ENCODE data around the gene INPP1. TPM values are rescaled to one million over a fixed set of nuclear protein-coding genes. Genes with fewer than 3 reads are reported as not detected.
"Not testable (repeated sequence)": the region's sequence is repeated elsewhere in the genome, so short reads cannot be mapped to it uniquely, and the experiment has no call there.

The INPP1 gene
- total RNA-seq, 1 donor from 2014 or later: 20.4 TPM

GRCh38 chr2:190304404-190304803, 39.0 kb upstream of the INPP1 start:
- DNase-seq (ENCODE audit: extremely low spot score in 2 of 2): no peak
- no peaks in the 10 kb centered on the region for H3K9me3 ChIP-seq
- no peak overlapping the region for H3K27ac ChIP-seq
- peaks cover 16% of the 10 kb centered on the region for H3K4me1 ChIP-seq
- no peaks in the 10 kb centered on the region for H3K27me3 ChIP-seq
- TF ChIP-seq POLR2A (IDR thresholded peaks at IDR 0.05) (no peak), CTCF (IDR thresholded peaks at IDR 0.05) (no peak), POLR2AphosphoS5 (IDR thresholded peaks at IDR 0.05; ENCODE audit: insufficient read depth in 1 of 2, low read depth in 1 of 2) (no peak)
- intact Hi-C loops (cut with DNase I): no loop called here
- no peak overlapping the region for H3K4me3 ChIP-seq
- H3K36me3 ChIP-seq: no peaks in the 10 kb centered on the region

- no peak for DNase-seq (ENCODE audit: extremely low spot score in 2 of 2)
- no peak for TF ChIP-seq POLR2A (IDR thresholded peaks at IDR 0.05)
- H3K27me3 ChIP-seq: no peaks in the 10 kb centered on the region
- peaks cover 25% of the 10 kb centered on the region for H3K4me1 ChIP-seq
- no peaks in the 10 kb centered on the region for H3K9me3 ChIP-seq
- peaks cover 0 to 5% of the 10 kb centered on the region in 2 donors for H3K36me3 ChIP-seq
- intact Hi-C loops (cut with DNase I): no loop called here
- no peak overlapping the region for H3K4me3 ChIP-seq
- no peak overlapping the region for H3K27ac ChIP-seq
Observed at GRCh38 chr2:190308031-190308430, 35.4 kb upstream of the INPP1 start.

- Histone ChIP-seq H3K4me1 (peaks cover 43% of the 10 kb centered on the region), H3K36me3 (peaks cover 0 to 5% of the 10 kb centered on the region in 2 donors), H3K9me3 (no peaks in the 10 kb centered on the region), H3K27ac (no peak overlapping the region), H3K4me3 (no peak overlapping the region), H3K27me3 (no peaks in the 10 kb centered on the region)
- TF ChIP-seq CTCF (IDR thresholded peaks at IDR 0.05) (no peak), POLR2AphosphoS5 (IDR thresholded peaks at IDR 0.05; ENCODE audit: insufficient read depth in 1 of 2, low read depth in 1 of 2) (no peak), POLR2A (IDR thresholded peaks at IDR 0.05) (no peak)
- intact Hi-C loops (cut with DNase I): no loop called here
- no peak for DNase-seq (ENCODE audit: extremely low spot score in 2 of 2)
Observed at GRCh38 chr2:190311893-190312634, 31.3 kb upstream of the INPP1 start.

GRCh38 chr2:190312635-190313025, 30.8 kb upstream of the INPP1 start:
- H3K27me3 ChIP-seq; H3K27ac ChIP-seq; H3K4me3 ChIP-seq; H3K36me3 ChIP-seq; DNase-seq (ENCODE audit: extremely low spot score in 2 of 2); intact Hi-C loops (cut with DNase I); H3K9me3 ChIP-seq: not testable (repeated sequence)
- peaks cover 48% of the 10 kb centered on the region for H3K4me1 ChIP-seq

- no peak for DNase-seq (ENCODE audit: extremely low spot score in 2 of 2)
- no peak for TF ChIP-seq CTCF (IDR thresholded peaks at IDR 0.05)
- no peak for TF ChIP-seq POLR2A (IDR thresholded peaks at IDR 0.05)
- no peak for TF ChIP-seq POLR2AphosphoS5 (IDR thresholded peaks at IDR 0.05; ENCODE audit: insufficient read depth in 1 of 2, low read depth in 1 of 2)
- H3K4me1 ChIP-seq: peaks cover 61% of the 10 kb centered on the region
- no peaks in the 10 kb centered on the region for H3K27me3 ChIP-seq
- peaks cover 0 to 5% of the 10 kb centered on the region in 2 donors for H3K36me3 ChIP-seq
- intact Hi-C loops (cut with DNase I): no loop called here
- no peak overlapping the region for H3K4me3 ChIP-seq
- no peaks in the 10 kb centered on the region for H3K9me3 ChIP-seq
- H3K27ac ChIP-seq: no peak overlapping the region
Observed at GRCh38 chr2:190313880-190314279, 29.5 kb upstream of the INPP1 start.

- H3K27ac ChIP-seq: peak overlapping the region; percentile 24
- H3K4me1 ChIP-seq: peaks cover 68% of the 10 kb centered on the region
- no peak for DNase-seq (ENCODE audit: extremely low spot score in 2 of 2)
- H3K36me3 ChIP-seq: no peaks in the 10 kb centered on the region
- no peaks in the 10 kb centered on the region for H3K9me3 ChIP-seq
- H3K4me3 ChIP-seq: no peak overlapping the region
- TF ChIP-seq CTCF (IDR thresholded peaks at IDR 0.05): no peak
- no peak for TF ChIP-seq POLR2AphosphoS5 (IDR thresholded peaks at IDR 0.05; ENCODE audit: insufficient read depth in 1 of 2, low read depth in 1 of 2)
- TF ChIP-seq POLR2A (IDR thresholded peaks at IDR 0.05): no peak
- intact Hi-C loops (cut with DNase I): no loop called here
- H3K27me3 ChIP-seq: no peaks in the 10 kb centered on the region
Observed at GRCh38 chr2:190315273-190315672, 28.1 kb upstream of the INPP1 start.
